Urothelium cell line (cell line): Measurements from ENCODE around the gene H2AZ2.
"Not testable (repeated sequence)": the region's sequence is repeated elsewhere in the genome, so short reads cannot be mapped to it uniquely, and the experiment has no call there.

Source experiments
- DNase-seq: peaks from one replicate; pipeline ENCODE4 v3.0.0; 2011; ENCODE audit warnings: low spot score, mixed read lengths
- FAIRE-seq: peaks from 2 replicates; lab custom pipeline; 2011; peaks lifted over from hg19 to GRCh38; lab: Jason Lieb, UNC

Gene H2AZ2

GRCh38 chr7:44871918-44872317 lies 24.0 kb upstream of the H2AZ2 start:
- DNase-seq, FAIRE-seq: not testable (repeated sequence)

- FAIRE-seq, result not testable (repeated sequence)
Measured at GRCh38 chr7:44870780-44871179, 22.9 kb upstream of the H2AZ2 start.

GRCh38 chr7:44870336-44870735 lies 22.4 kb upstream of the H2AZ2 start:
- not testable (repeated sequence) for DNase-seq, FAIRE-seq

More at GRCh38 chr7:44870780-44871179, 22.9 kb upstream of the H2AZ2 start:
- not testable (repeated sequence) for DNase-seq

- DNase-seq (peak; percentile 84), FAIRE-seq (peak; percentile 9)
Measured at GRCh38 chr7:44867073-44867995, 19.4 kb upstream of the H2AZ2 start.

GRCh38 chr7:44861949-44862348 lies 14.1 kb upstream of the H2AZ2 start:
- DNase-seq, FAIRE-seq: not testable (repeated sequence)

- no peak for DNase-seq
- no peak for FAIRE-seq
Measured at GRCh38 chr7:44858161-44858560, 10.3 kb upstream of the H2AZ2 start.

GRCh38 chr7:44854644-44855364 lies 6.9 kb upstream of the H2AZ2 start:
- FAIRE-seq (no peak), DNase-seq (no peak)

GRCh38 chr7:44853391-44853790 lies 5.5 kb upstream of the H2AZ2 start:
- DNase-seq (peak; percentile 64), FAIRE-seq (no peak)

GRCh38 chr7:44852590-44852989 lies 4.7 kb upstream of the H2AZ2 start:
- DNase-seq (no peak), FAIRE-seq (no peak)

- no peak for FAIRE-seq
Measured at GRCh38 chr7:44849885-44850544, 2.1 kb upstream of the H2AZ2 start.

GRCh38 chr7:44849259-44849884 lies 1.5 kb upstream of the H2AZ2 start:
- DNase-seq (no peak), FAIRE-seq (no peak)

More at GRCh38 chr7:44849885-44850544, 2.1 kb upstream of the H2AZ2 start:
- DNase-seq, result no peak

- DNase-seq, result peak; percentile 94
- FAIRE-seq, result no peak
Measured at GRCh38 chr7:44847509-44847919, 373 bp downstream of the H2AZ2 start.

GRCh38 chr7:44846816-44847508 lies 925 bp downstream of the H2AZ2 start:
- FAIRE-seq (no peak), DNase-seq (no peak)

GRCh38 chr7:44846390-44846789 lies 1.5 kb downstream of the H2AZ2 start:
- FAIRE-seq, DNase-seq: not testable (repeated sequence)

GRCh38 chr7:44845451-44845850 lies 2.4 kb downstream of the H2AZ2 start:
- DNase-seq (no peak), FAIRE-seq (no peak)

GRCh38 chr7:44843440-44843839 lies 4.4 kb downstream of the H2AZ2 start:
- not testable (repeated sequence) for FAIRE-seq, DNase-seq

GRCh38 chr7:44842675-44843074 lies 5.2 kb downstream of the H2AZ2 start:
- not testable (repeated sequence) for DNase-seq, FAIRE-seq

GRCh38 chr7:44838751-44839150 lies 9.1 kb downstream of the H2AZ2 start:
- no peak for FAIRE-seq
- DNase-seq, result no peak

GRCh38 chr7:44827567-44827966 lies 20.3 kb downstream of the H2AZ2 start:
- no peak for DNase-seq
- no peak for FAIRE-seq
